IMR-90 (cell line): Measurements from ENCODE around the gene ANO10.
"Not testable (repeated sequence)": the region's sequence is repeated elsewhere in the genome, so short reads cannot be mapped to it uniquely, and the experiment has no call there.

ENCODE experiments used
- CEBPB ChIP-seq: IDR thresholded peaks from 2 replicates; pipeline ENCODE4 v1.6.1; 2012; ENCODE audit warnings: low read depth, low read length, improper control_type of control experiment
- FOS ChIP-seq: fragments of 150-350 bp; IDR thresholded peaks from 2 replicates; pipeline ENCODE4 v1.6.1; 2016; ENCODE audit warnings: low read depth, low read length
- MAZ ChIP-seq: IDR thresholded peaks from 2 replicates; pipeline ENCODE4 v1.6.1; 2012; ENCODE audit warnings: low read depth, mild to moderate bottlenecking, low read length, improper control_type of control experiment, moderate library complexity, borderline replicate concordance
- MXI1 ChIP-seq: IDR thresholded peaks from 2 replicates; pipeline ENCODE4 v1.6.1; 2012; ENCODE audit warnings: low read depth, mild to moderate bottlenecking, low read length, moderate library complexity, borderline replicate concordance
- POLR2A ChIP-seq: IDR thresholded peaks from 2 replicates; pipeline ENCODE4 v1.6.1; 2012; ENCODE audit warnings: mild to moderate bottlenecking, low read depth, low read length
- RAD21 ChIP-seq: IDR thresholded peaks from 2 replicates; pipeline ENCODE4 v1.6.1; 2012; ENCODE audit warnings: low read length, improper control_type of control experiment
- RCOR1 ChIP-seq: IDR thresholded peaks from 2 replicates; pipeline ENCODE4 v1.6.1; 2012; ENCODE audit warnings: mild to moderate bottlenecking, low read length, improper control_type of control experiment; ENCODE audit not compliant: insufficient replicate concordance
- RFX5 ChIP-seq: IDR thresholded peaks from 2 replicates; pipeline ENCODE4 v1.8.0; 2012; ENCODE audit warnings: low read depth, mild to moderate bottlenecking, low read length, moderate library complexity
- TF ChIP-seq, protein P1 (sequence below): conservative IDR thresholded peaks from 2 replicates; pipeline ENCODE4 v1.5.1; 2012; ENCODE audit warnings: mild to moderate bottlenecking, low read depth, low read length, improper control_type of control experiment
- TF ChIP-seq, protein P2 (sequence below): fragments of 150-350 bp; IDR thresholded peaks from 2 replicates; pipeline ENCODE4 v1.6.1; 2016; ENCODE audit warnings: low read depth, mild to moderate bottlenecking, low read length, moderate library complexity, borderline replicate concordance
- TF ChIP-seq, protein P3 (sequence below): fragments of 150-350 bp; IDR thresholded peaks from 2 replicates; pipeline ENCODE4 v1.6.1; 2017; ENCODE audit warnings: mild to moderate bottlenecking, antibody characterized with exemption, low read length, low read depth

DNA sequence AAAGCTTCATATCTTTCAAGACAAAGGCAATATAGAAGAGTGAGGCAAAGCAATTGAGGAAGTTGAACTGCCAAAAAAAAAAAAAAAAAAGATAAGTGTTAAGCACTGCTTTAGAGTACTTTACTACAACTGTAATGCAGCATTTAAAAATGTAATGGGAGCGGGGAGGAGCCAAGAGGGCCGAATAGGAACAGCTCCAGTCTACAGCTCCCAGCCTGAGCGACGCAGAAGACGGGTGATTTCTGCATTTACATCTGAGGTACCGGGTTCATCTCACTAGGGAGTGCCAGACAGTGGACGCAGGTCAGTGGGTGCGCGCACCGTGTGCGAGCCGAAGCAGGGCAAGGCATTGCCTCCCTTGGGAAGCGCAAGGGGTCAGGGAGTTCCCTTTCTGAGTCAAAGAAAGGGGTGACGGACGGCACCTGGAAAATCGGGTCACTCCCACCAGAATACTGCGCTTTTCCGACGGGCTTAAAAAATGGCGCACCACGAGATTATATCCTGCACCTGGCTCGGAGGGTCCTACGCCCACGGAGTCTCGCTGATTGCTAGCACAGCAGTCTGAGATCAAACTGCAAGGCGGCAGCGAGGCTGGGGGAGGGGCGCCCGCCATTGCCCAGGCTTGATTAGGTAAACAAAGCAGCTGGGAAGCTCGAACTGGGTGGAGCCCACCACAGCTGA is 56.0 kb downstream of the ANO10 start:
- not testable (repeated sequence) for TF ChIP-seq RAD21, CEBPB, POLR2A, RFX5, RCOR1, MXI1, MAZ, FOS
- TF ChIP-seq, protein P1, sequence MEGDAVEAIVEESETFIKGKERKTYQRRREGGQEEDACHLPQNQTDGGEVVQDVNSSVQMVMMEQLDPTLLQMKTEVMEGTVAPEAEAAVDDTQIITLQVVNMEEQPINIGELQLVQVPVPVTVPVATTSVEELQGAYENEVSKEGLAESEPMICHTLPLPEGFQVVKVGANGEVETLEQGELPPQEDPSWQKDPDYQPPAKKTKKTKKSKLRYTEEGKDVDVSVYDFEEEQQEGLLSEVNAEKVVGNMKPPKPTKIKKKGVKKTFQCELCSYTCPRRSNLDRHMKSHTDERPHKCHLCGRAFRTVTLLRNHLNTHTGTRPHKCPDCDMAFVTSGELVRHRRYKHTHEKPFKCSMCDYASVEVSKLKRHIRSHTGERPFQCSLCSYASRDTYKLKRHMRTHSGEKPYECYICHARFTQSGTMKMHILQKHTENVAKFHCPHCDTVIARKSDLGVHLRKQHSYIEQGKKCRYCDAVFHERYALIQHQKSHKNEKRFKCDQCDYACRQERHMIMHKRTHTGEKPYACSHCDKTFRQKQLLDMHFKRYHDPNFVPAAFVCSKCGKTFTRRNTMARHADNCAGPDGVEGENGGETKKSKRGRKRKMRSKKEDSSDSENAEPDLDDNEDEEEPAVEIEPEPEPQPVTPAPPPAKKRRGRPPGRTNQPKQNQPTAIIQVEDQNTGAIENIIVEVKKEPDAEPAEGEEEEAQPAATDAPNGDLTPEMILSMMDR = not testable (repeated sequence)
- TF ChIP-seq, protein P2, sequence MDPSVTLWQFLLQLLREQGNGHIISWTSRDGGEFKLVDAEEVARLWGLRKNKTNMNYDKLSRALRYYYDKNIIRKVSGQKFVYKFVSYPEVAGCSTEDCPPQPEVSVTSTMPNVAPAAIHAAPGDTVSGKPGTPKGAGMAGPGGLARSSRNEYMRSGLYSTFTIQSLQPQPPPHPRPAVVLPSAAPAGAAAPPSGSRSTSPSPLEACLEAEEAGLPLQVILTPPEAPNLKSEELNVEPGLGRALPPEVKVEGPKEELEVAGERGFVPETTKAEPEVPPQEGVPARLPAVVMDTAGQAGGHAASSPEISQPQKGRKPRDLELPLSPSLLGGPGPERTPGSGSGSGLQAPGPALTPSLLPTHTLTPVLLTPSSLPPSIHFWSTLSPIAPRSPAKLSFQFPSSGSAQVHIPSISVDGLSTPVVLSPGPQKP = not testable (repeated sequence)
- TF ChIP-seq, protein P3, sequence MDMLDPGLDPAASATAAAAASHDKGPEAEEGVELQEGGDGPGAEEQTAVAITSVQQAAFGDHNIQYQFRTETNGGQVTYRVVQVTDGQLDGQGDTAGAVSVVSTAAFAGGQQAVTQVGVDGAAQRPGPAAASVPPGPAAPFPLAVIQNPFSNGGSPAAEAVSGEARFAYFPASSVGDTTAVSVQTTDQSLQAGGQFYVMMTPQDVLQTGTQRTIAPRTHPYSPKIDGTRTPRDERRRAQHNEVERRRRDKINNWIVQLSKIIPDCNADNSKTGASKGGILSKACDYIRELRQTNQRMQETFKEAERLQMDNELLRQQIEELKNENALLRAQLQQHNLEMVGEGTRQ = not testable (repeated sequence)
